HEK293T (cell line): ENCODE measurements around the gene TMEM256.

Source experiments
- BHLHE40 ChIP-seq: fragments of 450-650 bp; IDR thresholded peaks from 2 replicates; pipeline ENCODE4 v1.6.1; 2016; ENCODE audit warnings: mild to moderate bottlenecking, moderate library complexity, borderline replicate concordance
- CTBP1 ChIP-seq: fragments of 450-650 bp; IDR thresholded peaks from 2 replicates; pipeline ENCODE4 v1.6.1; 2016; ENCODE audit warnings: borderline replicate concordance
- FOXK2 ChIP-seq: fragments of 450-650 bp; IDR thresholded peaks from 2 replicates; pipeline ENCODE4 v1.6.1; 2016; ENCODE audit warnings: mild to moderate bottlenecking
- FOXM1 ChIP-seq: fragments of 450-650 bp; IDR thresholded peaks from 2 replicates; pipeline ENCODE4 v1.6.1; 2017; ENCODE audit warnings: mild to moderate bottlenecking, borderline replicate concordance
- HDGF ChIP-seq: fragments of 450-650 bp; IDR thresholded peaks from 2 replicates; pipeline ENCODE4 v1.6.1; 2017; ENCODE audit warnings: antibody characterized with exemption, borderline replicate concordance
- LEF1 ChIP-seq: fragments of 450-650 bp; IDR thresholded peaks from 2 replicates; pipeline ENCODE4 v1.6.1; 2017; ENCODE audit warnings: mild to moderate bottlenecking, borderline replicate concordance
- SUZ12 ChIP-seq: fragments of 450-650 bp; IDR thresholded peaks from 2 replicates; pipeline ENCODE4 v1.6.1; 2016; ENCODE audit warnings: mild to moderate bottlenecking
- TARDBP ChIP-seq: fragments of 450-650 bp; IDR thresholded peaks from 2 replicates; pipeline ENCODE4 v1.6.1; 2016
- ZNF384 ChIP-seq: fragments of 450-650 bp; IDR thresholded peaks from 2 replicates; pipeline ENCODE4 v1.6.1; 2016

DNA sequence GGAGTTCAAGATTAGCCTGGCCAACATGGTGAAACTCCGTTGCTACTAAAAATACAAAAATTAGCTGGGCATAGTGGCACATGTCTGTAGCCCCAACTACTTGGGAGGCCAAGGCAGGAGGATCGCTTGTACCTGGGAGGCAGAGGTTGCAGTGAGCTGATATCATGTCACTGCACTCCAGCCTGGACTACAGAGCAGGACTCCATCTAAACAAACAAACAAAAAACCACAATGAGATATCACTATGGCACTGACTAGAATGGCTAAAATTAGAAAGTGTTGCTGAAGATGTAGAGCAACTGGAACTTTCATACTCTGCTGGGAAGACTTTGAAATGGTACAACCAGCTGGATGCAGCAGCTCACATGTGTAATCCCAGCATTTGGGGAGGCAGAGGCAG is 29.5 kb downstream of the TMEM256 start:
- TF ChIP-seq HDGF (no peak), TARDBP (no peak), FOXM1 (no peak), SUZ12 (no peak), FOXK2 (no peak), BHLHE40 (no peak), CTBP1 (no peak), LEF1 (no peak), ZNF384 (no peak)
